Peyer's patch (tissue), 4 donors: ENCODE measurements around the gene OLFM2.

Source experiments
- CTCF ChIP-seq, 6 experiments: fragments of 450-650 bp in 4 of 6; fragments of 200-600 bp in 2 of 6; sonication (generic) in 1 of 6; IDR thresholded peaks; one replicate each; pipeline ENCODE4 v1.5.1; 2017 to 2019; ENCODE audit warnings: antibody characterized with exemption in 6 of 6, mild to moderate bottlenecking in 3 of 6, moderate library complexity in 1 of 6
- POLR2A ChIP-seq, 2 donors: fragments of 450-650 bp; IDR thresholded peaks; one replicate each; pipeline ENCODE4 v1.5.1; 2017; ENCODE audit warnings: antibody characterized with exemption in 2 of 2, mild to moderate bottlenecking in 2 of 2, moderate library complexity in 2 of 2

GRCh38 chr19:9941231-9941630 lies 4.9 kb upstream of the OLFM2 start:
- TF ChIP-seq CTCF (IDR thresholded peaks at IDR 0.05) (no peak), POLR2A (IDR thresholded peaks at IDR 0.05) (no peak)
